ENCODE data around the gene FAIM. TPM values are rescaled to one million over a fixed set of nuclear protein-coding genes. Genes with fewer than 3 reads are reported as not detected.
A peak's percentile ranks its signal among the peaks of the same experiment; 100 is the strongest.
"Not testable (repeated sequence)": the region's sequence is repeated elsewhere in the genome, so short reads cannot be mapped to it uniquely, and the experiment has no call there.

The FAIM gene
- total RNA-seq, 2 experiments from 2014 or later: 2.2 to 3.4 TPM

DNA sequence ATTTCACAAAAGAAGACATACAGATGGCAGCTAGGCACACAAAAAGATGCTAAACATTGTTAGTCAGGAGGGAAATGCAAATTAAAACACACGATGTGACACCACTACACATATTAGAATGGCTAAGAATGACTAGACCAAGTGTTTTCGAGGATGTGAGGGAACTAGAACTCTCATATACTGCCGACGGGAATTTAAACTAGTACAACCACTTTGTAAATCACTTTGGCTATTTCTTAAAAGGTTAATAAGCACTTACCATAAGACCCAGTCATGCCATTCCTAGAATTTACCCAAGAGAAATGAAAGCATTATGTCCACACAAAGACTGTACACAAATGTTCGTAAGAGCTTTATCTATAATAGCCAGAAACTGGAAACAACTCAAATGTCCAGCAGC is 20.1 kb upstream of the FAIM start:
- no peak overlapping the region for H3K27ac Mint-ChIP-seq
- no peaks in the 10 kb centered on the region for H3K9me3 Mint-ChIP-seq
- DNase-seq: no peak
- H3K27me3 Mint-ChIP-seq (ENCODE audit: low read depth): no peaks in the 10 kb centered on the region
- CTCF ChIA-PET: interaction anchor here (1.8 to 11.7 kb wide), 2 partner anchors 327 to 335 kb away, joined by 6 to 192 read pairs; no protein-coding TSS in a partner anchor
- H3K4me1 Mint-ChIP-seq (ENCODE audit: low read depth): peaks cover 18% of the 10 kb centered on the region
- peaks cover 5% of the 10 kb centered on the region for H3K36me3 Mint-ChIP-seq (ENCODE audit: low read depth)
- no peak overlapping the region for H3K4me3 Mint-ChIP-seq
- intact Hi-C loops (cut with micrococcal nuclease): no loop called here

DNA sequence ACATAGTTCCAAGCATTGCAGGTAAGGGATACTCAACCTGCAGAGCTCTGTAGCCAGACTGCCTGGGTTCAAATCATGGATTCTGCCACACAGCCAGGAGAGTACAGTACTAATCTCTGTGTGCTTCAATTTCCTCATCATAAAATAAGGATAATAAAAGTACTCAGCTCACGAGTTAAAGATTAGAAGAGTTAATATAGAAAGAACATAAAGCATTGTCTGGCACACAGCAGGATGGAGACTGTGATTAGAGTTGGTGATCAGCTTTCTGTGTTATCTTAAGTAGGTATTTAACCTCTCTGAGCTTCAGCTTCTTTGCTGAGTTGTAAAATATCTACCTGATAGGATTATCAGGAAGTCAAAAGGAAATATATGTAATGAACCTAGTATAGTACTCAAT is 17.2 kb upstream of the FAIM start:
- no peak overlapping the region for H3K27ac Mint-ChIP-seq
- CTCF ChIA-PET: interaction anchor here (0.6 to 11.7 kb wide), 8 partner anchors 12 to 341 kb away, joined by 3 to 192 read pairs (median 4); no protein-coding TSS in a partner anchor
- peaks cover 4% of the 10 kb centered on the region for H3K4me1 Mint-ChIP-seq (ENCODE audit: low read depth)
- H3K36me3 Mint-ChIP-seq (ENCODE audit: low read depth): peaks cover 2% of the 10 kb centered on the region
- no peaks in the 10 kb centered on the region for H3K27me3 Mint-ChIP-seq (ENCODE audit: low read depth)
- H3K4me3 Mint-ChIP-seq: no peak overlapping the region
- no peaks in the 10 kb centered on the region for H3K9me3 Mint-ChIP-seq
- intact Hi-C loops (cut with micrococcal nuclease): loop anchor here (5.0 kb wide), 1 partner anchor 524 kb away; no protein-coding TSS in a partner anchor
- no peak for DNase-seq

DNA sequence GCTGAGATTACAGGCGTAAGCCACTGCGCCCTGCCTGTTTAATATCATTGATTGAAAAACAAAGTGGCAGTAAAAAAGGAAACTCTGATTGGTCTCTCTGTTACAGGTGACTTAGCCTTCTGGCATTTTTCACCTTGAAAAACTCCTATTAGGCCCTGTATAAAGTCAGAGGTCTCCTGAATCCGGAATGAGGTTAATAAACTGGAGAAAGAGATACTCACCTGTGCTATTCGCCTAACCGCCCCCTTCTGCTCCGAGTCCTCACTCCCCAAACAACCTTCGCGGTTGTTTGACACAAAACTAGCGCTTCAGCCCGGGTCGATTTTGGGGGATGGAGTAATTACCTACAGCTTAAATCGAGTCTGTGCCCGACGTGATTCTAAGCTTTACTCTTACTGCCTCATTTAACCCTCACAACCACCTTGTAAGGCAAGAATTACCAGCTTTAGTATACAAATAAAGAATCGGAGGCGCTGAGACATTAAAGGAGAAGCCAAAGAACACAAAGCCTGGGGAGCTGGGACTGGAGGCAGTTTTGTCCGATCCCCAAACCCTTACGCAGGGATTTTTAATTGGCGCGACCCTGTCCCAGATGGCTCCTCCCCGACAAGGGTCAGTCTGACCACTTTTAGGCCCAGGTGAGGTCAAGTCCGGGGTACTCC is 15.0 kb upstream of the FAIM start:
- CTCF ChIA-PET: interaction anchor here (0.9 to 11.7 kb wide), 30 partner anchors 9 to 735 kb away, joined by 3 to 192 read pairs (median 6); partner anchors contain the start of gene ESYT3
- H3K36me3 Mint-ChIP-seq (ENCODE audit: low read depth): peaks cover 2% of the 10 kb centered on the region
- no peaks in the 10 kb centered on the region for H3K27me3 Mint-ChIP-seq (ENCODE audit: low read depth)
- H3K4me3 Mint-ChIP-seq: peak overlapping the region; percentile 96
- H3K27ac Mint-ChIP-seq: peak overlapping the region; percentile 41
- intact Hi-C loops (cut with micrococcal nuclease): loop anchor here (1.0 to 5.0 kb wide), 16 partner anchors 15 to 735 kb away; partner anchors contain the start of genes ESYT3, FAIM and NME9
- peak; percentile 18 for DNase-seq
- H3K4me1 Mint-ChIP-seq (ENCODE audit: low read depth): peaks cover 4% of the 10 kb centered on the region
- H3K9me3 Mint-ChIP-seq: no peaks in the 10 kb centered on the region

GRCh38 chr3:138594150-138594934 is 14.2 kb upstream of the FAIM start, which contains the start of gene CEP70:
Gene CEP70 (minus strand): TSS chr3:138594260. CDS start chr3:138572927, 21,333 bp downstream.
- no peaks in the 10 kb centered on the region for H3K9me3 Mint-ChIP-seq
- peak; percentile 90 for DNase-seq
- peak within 1 kb of the TSS; percentile 96 for H3K4me3 Mint-ChIP-seq
- no peaks in the 10 kb centered on the region for H3K36me3 Mint-ChIP-seq (ENCODE audit: low read depth)
- no peaks in the 10 kb centered on the region for H3K27me3 Mint-ChIP-seq (ENCODE audit: low read depth)
- CTCF ChIA-PET: interaction anchor here (0.6 to 11.7 kb wide), 35 partner anchors 9 to 781 kb away, joined by 3 to 192 read pairs (median 4); partner anchors contain the start of gene ESYT3
- intact Hi-C loops (cut with micrococcal nuclease): loop anchor here (1.0 to 5.0 kb wide), 16 partner anchors 14 to 734 kb away; partner anchors contain the start of genes ESYT3, FAIM and NME9
- H3K27ac Mint-ChIP-seq: peak within 1 kb of the TSS; percentile 87
- peaks cover 4% of the 10 kb centered on the region for H3K4me1 Mint-ChIP-seq (ENCODE audit: low read depth)

DNA sequence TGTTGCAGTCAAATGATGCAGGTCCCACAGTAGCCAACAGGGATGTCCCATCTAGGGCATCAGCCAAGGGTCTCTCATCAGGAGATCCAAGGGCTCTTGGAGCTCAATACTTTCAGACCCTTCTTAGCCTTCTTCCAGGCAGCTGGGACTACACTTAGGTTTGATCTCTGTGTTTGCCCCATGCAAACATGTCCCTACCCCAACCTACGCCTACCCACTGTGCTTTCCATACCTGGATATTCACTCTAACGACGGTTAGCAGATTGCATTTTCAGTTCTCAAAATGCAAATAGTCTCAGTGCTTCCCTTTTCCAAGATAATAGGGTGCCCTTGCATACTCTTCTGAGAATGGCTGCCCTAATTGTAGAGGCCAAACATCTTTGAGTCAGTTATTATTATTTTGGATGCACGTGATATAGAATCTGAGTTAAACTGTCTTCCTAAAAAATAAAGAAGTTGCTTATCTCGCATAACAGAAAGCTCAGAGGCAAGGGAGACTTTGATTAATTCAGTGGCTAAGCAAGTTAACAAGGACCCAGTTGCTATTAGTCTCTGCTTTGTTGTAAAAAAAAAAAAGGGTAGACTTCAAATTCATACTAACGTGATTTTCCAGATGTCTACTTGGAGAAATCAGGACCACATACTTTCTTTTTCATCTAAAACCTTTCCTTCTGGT is 13.5 kb upstream of the FAIM start:
- Mint-ChIP-seq H3K27ac (peak overlapping the region; percentile 87), H3K4me1 (ENCODE audit: low read depth) (peaks cover 4% of the 10 kb centered on the region), H3K27me3 (ENCODE audit: low read depth) (no peaks in the 10 kb centered on the region), H3K9me3 (no peaks in the 10 kb centered on the region), H3K36me3 (ENCODE audit: low read depth) (no peaks in the 10 kb centered on the region), H3K4me3 (peak overlapping the region; percentile 96)
- intact Hi-C loops (cut with micrococcal nuclease): loop anchor here (1.0 to 5.0 kb wide), 16 partner anchors 13 to 734 kb away; partner anchors contain the start of genes ESYT3, FAIM and NME9
- DNase-seq: no peak
- CTCF ChIA-PET: interaction anchor here (0.6 to 11.7 kb wide), 31 partner anchors 8 to 780 kb away, joined by 3 to 192 read pairs (median 6); partner anchors contain the start of gene ESYT3

- CTCF ChIA-PET: interaction anchor here (11.7 kb wide), 1 partner anchor 319 kb away, joined by 192 read pairs; no protein-coding TSS in a partner anchor
- DNase-seq; H3K27ac Mint-ChIP-seq; intact Hi-C loops (cut with micrococcal nuclease); H3K27me3 Mint-ChIP-seq (ENCODE audit: low read depth); H3K9me3 Mint-ChIP-seq; H3K4me1 Mint-ChIP-seq (ENCODE audit: low read depth); H3K36me3 Mint-ChIP-seq (ENCODE audit: low read depth); H3K4me3 Mint-ChIP-seq: not testable (repeated sequence)
Observed at GRCh38 chr3:138597186-138597976, 11.2 kb upstream of the FAIM start.

DNA sequence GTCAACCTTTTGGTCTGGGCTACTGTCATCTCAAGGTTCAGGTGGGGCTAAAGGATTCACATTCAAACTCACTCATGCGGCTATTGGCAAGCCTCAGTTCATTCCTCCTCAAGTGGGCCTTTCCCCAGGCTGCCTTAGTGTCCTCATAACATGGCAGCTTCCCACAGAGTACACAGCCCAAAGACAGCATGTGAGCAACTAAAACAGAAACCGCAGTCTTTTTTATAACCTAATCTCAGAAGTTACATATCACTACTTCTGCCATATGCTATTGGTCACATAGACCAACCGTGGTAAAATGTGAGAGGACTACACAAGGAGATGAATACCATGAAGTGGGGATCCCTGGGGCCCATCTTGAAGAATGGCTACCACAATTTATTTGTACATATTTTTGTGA is 10.0 kb upstream of the FAIM start:
- DNase-seq: no peak
- no peak overlapping the region for H3K4me3 Mint-ChIP-seq
- no peak overlapping the region for H3K27ac Mint-ChIP-seq
- H3K9me3 Mint-ChIP-seq: peaks cover 3% of the 10 kb centered on the region
- intact Hi-C loops (cut with micrococcal nuclease): no loop called here
- peaks cover 1% of the 10 kb centered on the region for H3K4me1 Mint-ChIP-seq (ENCODE audit: low read depth)
- no peaks in the 10 kb centered on the region for H3K27me3 Mint-ChIP-seq (ENCODE audit: low read depth)
- peaks cover 8% of the 10 kb centered on the region for H3K36me3 Mint-ChIP-seq (ENCODE audit: low read depth)
- CTCF ChIA-PET: interaction anchor here (0.9 to 11.7 kb wide), 2 partner anchors 68 to 317 kb away, joined by 4 to 192 read pairs; no protein-coding TSS in a partner anchor

- H3K27me3 Mint-ChIP-seq (ENCODE audit: low read depth): no peaks in the 10 kb centered on the region
- DNase-seq: no peak
- H3K9me3 Mint-ChIP-seq: peaks cover 3% of the 10 kb centered on the region
- H3K4me3 Mint-ChIP-seq: no peak overlapping the region
- peaks cover 8% of the 10 kb centered on the region for H3K36me3 Mint-ChIP-seq (ENCODE audit: low read depth)
- intact Hi-C loops (cut with micrococcal nuclease): no loop called here
- no peaks in the 10 kb centered on the region for H3K4me1 Mint-ChIP-seq (ENCODE audit: low read depth)
- CTCF ChIA-PET: interaction anchor here (0.7 to 11.7 kb wide), 2 partner anchors 307 to 316 kb away, joined by 3 to 192 read pairs; no protein-coding TSS in a partner anchor
- no peak overlapping the region for H3K27ac Mint-ChIP-seq
Observed at GRCh38 chr3:138600100-138600745, 8.3 kb upstream of the FAIM start.

- H3K9me3 Mint-ChIP-seq; CTCF ChIA-PET; intact Hi-C loops (cut with micrococcal nuclease); H3K27ac Mint-ChIP-seq; H3K4me1 Mint-ChIP-seq (ENCODE audit: low read depth); H3K36me3 Mint-ChIP-seq (ENCODE audit: low read depth); H3K27me3 Mint-ChIP-seq (ENCODE audit: low read depth); DNase-seq; H3K4me3 Mint-ChIP-seq: not testable (repeated sequence)
Observed at GRCh38 chr3:138601661-138602060, 6.9 kb upstream of the FAIM start.

DNA sequence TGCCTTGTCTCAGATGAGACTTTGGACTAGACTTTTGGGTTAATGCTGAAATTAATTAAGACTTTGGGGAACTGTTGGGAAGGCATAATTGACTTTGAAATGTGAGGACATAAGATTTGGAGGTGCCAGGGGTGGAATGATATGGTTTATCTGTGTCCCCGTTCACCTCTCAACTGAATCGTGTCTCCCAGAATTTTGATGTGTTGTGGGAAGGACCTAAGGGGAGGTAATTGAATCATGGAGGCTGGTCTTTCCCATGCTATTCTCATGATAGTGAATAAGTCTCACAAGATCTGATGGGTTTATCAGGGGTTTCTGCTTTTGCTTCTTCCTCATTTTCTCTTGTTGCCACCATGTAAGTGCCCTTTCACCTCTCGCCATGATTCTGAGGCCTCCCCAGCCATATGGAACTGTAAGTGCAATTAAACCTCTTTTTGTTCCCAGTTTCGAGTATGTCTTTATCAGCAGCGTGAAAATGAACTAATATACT is 4.4 kb upstream of the FAIM start:
- CTCF ChIA-PET; intact Hi-C loops (cut with micrococcal nuclease); H3K4me3 Mint-ChIP-seq; H3K9me3 Mint-ChIP-seq; H3K36me3 Mint-ChIP-seq (ENCODE audit: low read depth); H3K4me1 Mint-ChIP-seq (ENCODE audit: low read depth); H3K27me3 Mint-ChIP-seq (ENCODE audit: low read depth); DNase-seq; H3K27ac Mint-ChIP-seq: not testable (repeated sequence)

- H3K9me3 Mint-ChIP-seq: no peaks in the 10 kb centered on the region
- CTCF ChIA-PET: interaction anchor here (1.1 to 2.9 kb wide), 3 partner anchors 16 to 306 kb away, joined by 3 to 11 read pairs (median 3); partner anchors contain the start of gene CEP70
Observed at GRCh38 chr3:138609898-138610266, 1.3 kb downstream of the FAIM start.

More at GRCh38 chr3:138609898-138610266, 1.3 kb downstream of the FAIM start:
- no peaks in the 10 kb centered on the region for H3K27me3 Mint-ChIP-seq (ENCODE audit: low read depth)
- intact Hi-C loops (cut with micrococcal nuclease): loop anchor here (5.0 kb wide), 1 partner anchor 77 kb away; no protein-coding TSS in a partner anchor
- no peaks in the 10 kb centered on the region for H3K36me3 Mint-ChIP-seq (ENCODE audit: low read depth)
- peak overlapping the region; percentile 79 for H3K27ac Mint-ChIP-seq
- H3K4me3 Mint-ChIP-seq: peak overlapping the region; percentile 73
- DNase-seq: no peak
- peaks cover 10% of the 10 kb centered on the region for H3K4me1 Mint-ChIP-seq (ENCODE audit: low read depth)
